ENCODE data around the gene TSPAN7.

The TSPAN7 gene

GRCh38 chrX:38570396-38570795, 9.1 kb downstream of the TSPAN7 start:
- TF ChIP-seq SIN3A (IDR thresholded peaks at IDR 0.05; ENCODE audit: borderline replicate concordance, insufficient read depth, low read length) (no peak), FOXP2 (optimal IDR thresholded peaks at IDR 0.05; ENCODE audit: borderline replicate concordance, extremely low read depth, extremely low read length, insufficient read depth) (no peak), REST (IDR thresholded peaks at IDR 0.05; ENCODE audit: insufficient read depth in 1 of 2, low read depth in 2 of 2, low read length in 2 of 2) (no peak), POLR2AphosphoS5 (IDR thresholded peaks at IDR 0.05; ENCODE audit: low read depth, low read length) (no peak), TAF1 (IDR thresholded peaks at IDR 0.05; ENCODE audit: borderline replicate concordance, insufficient read depth, low read length) (no peak)

DNA sequence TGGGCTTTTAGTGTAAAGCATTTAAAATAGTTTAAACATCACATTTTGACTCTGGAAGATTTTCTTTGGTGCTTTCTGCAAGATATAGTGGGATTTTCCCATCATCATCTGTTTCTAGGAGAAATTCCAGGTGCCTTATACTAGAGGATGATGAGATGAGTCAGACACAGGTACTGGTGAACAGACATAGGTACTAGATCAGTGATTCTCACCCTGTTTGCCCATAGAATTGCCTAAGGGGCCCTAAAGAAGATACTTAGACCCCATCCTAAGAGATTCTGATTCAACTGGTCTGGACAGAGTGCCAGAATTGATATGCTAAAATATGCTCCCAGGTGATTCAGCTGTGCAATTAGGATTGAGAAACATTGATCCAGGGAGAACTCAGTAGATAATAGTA, 9.7 kb downstream of the TSPAN7 start:
- TF ChIP-seq POLR2AphosphoS5 (IDR thresholded peaks at IDR 0.05; ENCODE audit: low read depth, low read length) = no peak

DNA sequence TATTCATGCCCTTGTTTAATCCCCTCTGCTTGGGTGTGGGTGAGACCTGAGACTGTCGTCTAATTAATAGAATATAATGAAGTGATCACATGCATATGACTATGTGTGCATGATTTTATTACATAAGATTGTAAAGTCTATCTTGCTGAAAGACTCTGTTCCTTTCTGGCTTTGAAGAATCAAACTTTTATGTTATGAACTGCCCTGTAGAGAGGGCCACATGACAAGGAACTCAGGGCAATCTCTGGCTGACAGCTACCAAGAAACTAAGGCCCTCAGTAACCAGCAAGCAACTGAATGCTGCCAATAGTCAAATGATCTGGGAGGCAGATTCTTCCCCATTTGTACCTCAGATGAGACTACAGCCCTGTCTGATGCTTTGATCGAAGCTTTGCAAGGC, 13.5 kb downstream of the TSPAN7 start:
- TF ChIP-seq SIN3A (IDR thresholded peaks at IDR 0.05; ENCODE audit: borderline replicate concordance, insufficient read depth, low read length) = no peak
- no peak for TF ChIP-seq POLR2AphosphoS5 (IDR thresholded peaks at IDR 0.05; ENCODE audit: low read depth, low read length)
- no peak for TF ChIP-seq FOXP2 (optimal IDR thresholded peaks at IDR 0.05; ENCODE audit: borderline replicate concordance, extremely low read depth, extremely low read length, insufficient read depth)
- TF ChIP-seq REST (IDR thresholded peaks at IDR 0.05; ENCODE audit: insufficient read depth in 1 of 2, low read depth in 2 of 2, low read length in 2 of 2) = no peak
- no peak for TF ChIP-seq TAF1 (IDR thresholded peaks at IDR 0.05; ENCODE audit: borderline replicate concordance, insufficient read depth, low read length)

GRCh38 chrX:38575888-38576287, 14.5 kb downstream of the TSPAN7 start:
- no peak for TF ChIP-seq FOXP2 (optimal IDR thresholded peaks at IDR 0.05; ENCODE audit: borderline replicate concordance, extremely low read depth, extremely low read length, insufficient read depth)
- no peak for TF ChIP-seq REST (IDR thresholded peaks at IDR 0.05; ENCODE audit: insufficient read depth in 1 of 2, low read depth in 2 of 2, low read length in 2 of 2)
- TF ChIP-seq TAF1 (IDR thresholded peaks at IDR 0.05; ENCODE audit: borderline replicate concordance, insufficient read depth, low read length) = no peak
- TF ChIP-seq POLR2AphosphoS5 (IDR thresholded peaks at IDR 0.05; ENCODE audit: low read depth, low read length) = no peak
- TF ChIP-seq SIN3A (IDR thresholded peaks at IDR 0.05; ENCODE audit: borderline replicate concordance, insufficient read depth, low read length) = no peak

DNA sequence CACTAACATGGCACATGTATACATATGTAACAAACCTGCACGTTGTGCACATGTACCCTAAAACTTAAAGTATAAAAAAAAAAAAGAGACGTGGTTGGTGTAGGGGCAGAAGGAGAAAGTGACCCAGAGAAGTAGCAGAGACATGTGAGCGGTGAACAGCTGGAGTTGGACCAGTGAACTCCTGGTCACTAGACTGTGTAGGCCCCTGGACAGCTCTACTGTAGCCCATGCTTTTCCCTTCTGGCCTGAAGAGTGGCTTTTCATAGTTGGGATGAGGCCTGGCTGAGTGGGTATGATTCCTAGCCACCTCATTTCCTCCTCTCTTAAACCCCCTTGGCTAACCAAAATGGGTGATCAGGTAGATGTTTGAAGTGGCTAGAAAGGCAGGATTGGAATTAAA, 16.4 kb downstream of the TSPAN7 start:
- TF ChIP-seq REST (IDR thresholded peaks at IDR 0.05; ENCODE audit: insufficient read depth in 1 of 2, low read depth in 2 of 2, low read length in 2 of 2) = no peak

- TF ChIP-seq POLR2AphosphoS5 (IDR thresholded peaks at IDR 0.05; ENCODE audit: low read depth, low read length) (no peak), SIN3A (IDR thresholded peaks at IDR 0.05; ENCODE audit: borderline replicate concordance, insufficient read depth, low read length) (no peak), REST (IDR thresholded peaks at IDR 0.05; ENCODE audit: insufficient read depth in 1 of 2, low read depth in 2 of 2, low read length in 2 of 2) (no peak), FOXP2 (optimal IDR thresholded peaks at IDR 0.05; ENCODE audit: borderline replicate concordance, extremely low read depth, extremely low read length, insufficient read depth) (no peak), TAF1 (IDR thresholded peaks at IDR 0.05; ENCODE audit: borderline replicate concordance, insufficient read depth, low read length) (no peak)
Measured at GRCh38 chrX:38578167-38578566, 16.8 kb downstream of the TSPAN7 start.

Data from PFSK-1 (cell line).